B cell (primary cell): ENCODE measurements around the gene SLC1A1. TPM values are rescaled to one million over a fixed set of nuclear protein-coding genes. Genes with fewer than 3 reads are reported as not detected.

ENCODE experiments used
- ATAC-seq: fragments of 200-7000 bp; cut with Tn5 transposase; one replicate; pipeline ENCODE4 v1.10.0; 2021; ENCODE audit warnings: low read depth, mild to moderate bottlenecking, moderate number of reproducible peaks, moderate library complexity
- CTCF ChIA-PET: fragments of 350-600 bp; sonication (Branson Sonifier 250); formaldehyde crosslinking; loops from one replicate; lab custom pipeline; 2021; ENCODE audit warnings: antibody characterized with exemption, inconsistent platforms; lab: Charles Lee
- POLR2A ChIA-PET: fragments of 350-600 bp; sonication (Branson Sonifier 250); formaldehyde crosslinking; loops from one replicate; lab custom pipeline; 2021; ENCODE audit warnings: antibody characterized with exemption; lab: Charles Lee
- DNase-seq: peaks from one replicate; pipeline ENCODE4 v3.0.0; 2013
- H2AFZ ChIP-seq: 2 replicates; pipeline ENCODE4 v1.6.1; 2012; ENCODE audit warnings: mild to moderate bottlenecking, low read depth, low read length; ENCODE audit not compliant: insufficient read depth, poor library complexity, severe bottlenecking
- H3K27ac ChIP-seq, 2 donors: 1 replicate in 1 of 2; 2 replicates in 1 of 2; pipeline ENCODE4 v1.5.1; 2012 to 2013; ENCODE audit warnings: low read length in 2 of 2, mild to moderate bottlenecking in 2 of 2, moderate library complexity in 1 of 2
- H3K27me3 ChIP-seq, 4 experiments: fragments of 200-600 bp in 1 of 4; sonication (generic) in 1 of 4; replicated peaks in 1 of 4; 1 replicate in 2 of 4; 2 replicates in 2 of 4; pipeline versions ENCODE4 v1.6.1 to v1.7.0; 2013 to 2016; ENCODE audit warnings: low read length in 3 of 4, mild to moderate bottlenecking in 2 of 4, mixed read lengths in 1 of 4, moderate library complexity in 1 of 4; ENCODE audit not compliant: insufficient read depth in 4 of 4, control insufficient read depth in 3 of 4; ENCODE audit errors: control extremely low read depth in 1 of 4
- H3K36me3 ChIP-seq, 2 experiments: replicated peaks in 1 of 2; 1 replicate in 1 of 2; 2 replicates in 1 of 2; pipeline versions ENCODE4 v1.6.1 to v1.7.1; 2013; ENCODE audit warnings: low read length in 1 of 2; ENCODE audit not compliant: insufficient read depth in 2 of 2, control insufficient read depth in 1 of 2; ENCODE audit errors: control extremely low read depth in 1 of 2, extremely low read depth in 1 of 2
- H3K4me1 ChIP-seq, 2 donors: fragments of 200-600 bp in 1 of 2; sonication (generic) in 1 of 2; 1 replicate in 1 of 2; 2 replicates in 1 of 2; pipeline versions ENCODE4 v1.5.1 to v1.6.1; 2013 to 2017; ENCODE audit warnings: low read length in 2 of 2; ENCODE audit not compliant: control insufficient read depth in 2 of 2, insufficient read depth in 2 of 2
- H3K4me2 ChIP-seq: replicated peaks from 2 replicates; pipeline ENCODE3; 2012; ENCODE audit warnings: mild to moderate bottlenecking, low read depth, low read length; ENCODE audit not compliant: poor library complexity, severe bottlenecking
- H3K4me3 ChIP-seq, 5 experiments: fragments of 200-600 bp in 1 of 5; sonication (generic) in 1 of 5; 1 replicate in 3 of 5; 2 replicates in 2 of 5; pipeline versions ENCODE4 v1.5.1 to v1.7.0; 2011 to 2016; ENCODE audit warnings: low read length in 4 of 5, mild to moderate bottlenecking in 4 of 5, low read depth in 2 of 5, control low read depth in 1 of 5, moderate library complexity in 1 of 5; ENCODE audit not compliant: insufficient read depth in 1 of 5; ENCODE audit errors: control extremely low read depth in 1 of 5, extremely low read depth in 1 of 5
- H3K79me2 ChIP-seq: fragments of 200-600 bp; sonication (generic); one replicate; pipeline ENCODE4 v1.6.0; 2016; ENCODE audit warnings: low read length; ENCODE audit not compliant: control insufficient read depth, insufficient read depth
- H3K9ac ChIP-seq: fragments of 200-600 bp; sonication (generic); 2 replicates; pipeline ENCODE4 v1.6.1; 2017; ENCODE audit warnings: mild to moderate bottlenecking, low read length, moderate library complexity
- H3K9me3 ChIP-seq, 3 donors: one replicate each; pipeline versions ENCODE4 v1.6.1 to v1.7.1; 2013; ENCODE audit warnings: low read length in 2 of 3; ENCODE audit not compliant: control insufficient read depth in 2 of 3, insufficient read depth in 1 of 3; ENCODE audit errors: control extremely low read depth in 1 of 3
- H4K20me1 ChIP-seq: 2 replicates; pipeline ENCODE4 v1.6.0; 2012; ENCODE audit warnings: mild to moderate bottlenecking, low read length; ENCODE audit not compliant: insufficient read depth, control insufficient read depth, poor library complexity, severe bottlenecking
- H3K27ac Mint-ChIP-seq: one replicate; pipeline ENCODE4 v1.8.0; 2021; ENCODE audit warnings: mixed read lengths
- H3K27me3 Mint-ChIP-seq: one replicate; pipeline ENCODE4 v1.8.0; 2021; ENCODE audit warnings: mixed read lengths
- H3K4me1 Mint-ChIP-seq: one replicate; pipeline ENCODE4 v1.8.0; 2021; ENCODE audit warnings: mixed read lengths
- H3K4me3 Mint-ChIP-seq: one replicate; pipeline ENCODE4 v1.8.0; 2021; ENCODE audit warnings: mixed read lengths
- H3K9me3 Mint-ChIP-seq: one replicate; pipeline ENCODE4 v1.8.0; 2022; ENCODE audit warnings: mixed read lengths; ENCODE audit not compliant: insufficient read depth
- CTCF ChIP-seq: fragments of 200-600 bp; IDR thresholded peaks from one replicate; pipeline ENCODE4 v1.8.0; 2022; ENCODE audit warnings: antibody characterized with exemption, mild to moderate bottlenecking
- EZH2 ChIP-seq: IDR thresholded peaks from 2 replicates; pipeline ENCODE4 v1.6.1; 2012; ENCODE audit warnings: borderline replicate concordance, low read depth, mild to moderate bottlenecking, moderate library complexity, low read length; ENCODE audit not compliant: insufficient read depth, poor library complexity, severe bottlenecking
- WGBS: methylation state at CpG from one replicate; pipeline ENCODE4 v1.1.5; 2013; ENCODE audit warnings: missing lambda C conversion rate; ENCODE audit not compliant: insufficient coverage; 5-methylcytosine and 5-hydroxymethylcytosine counted together
- intact Hi-C: fragments of 100-400 bp; cut with micrococcal nuclease; formaldehyde crosslinking; loops from one replicate; pipeline ENCODE4 v1.10.0; 2022
- polyA plus RNA-seq: library from polyadenylated mRNA; depleted of rRNA; stranded (reverse); fragments of >200 nt; gene quantifications from 2 replicates; pipeline ENCODE4 v1.2.3, GENCODE V29; 2012
- total RNA-seq, 2 donors: library from RNA; stranded (reverse); fragments of 120-200 nt in 1 of 2; gene quantifications; 1 replicate in 1 of 2; 2 replicates in 1 of 2; pipeline versions ENCODE4 v1.2.3 to v1.2.4, GENCODE V29; 2013 to 2022

The SLC1A1 gene
- total and polyA plus RNA-seq, 2 donors (not counting 1 experiment from before 2014, with no cell fraction given): 0.10 to 0.54 TPM

GRCh38 chr9:4563105-4563504 is 72.8 kb downstream of the SLC1A1 start:
- POLR2A ChIA-PET: no interaction called here
- TF ChIP-seq EZH2: no peak
- no peak for TF ChIP-seq CTCF
- intact Hi-C loops: no loop called here
- Mint-ChIP-seq H3K27ac (no peak overlapping the region), H3K9me3 (peaks cover 2% of the 10 kb centered on the region), H3K4me3 (no peak overlapping the region), H3K4me1 (peaks cover 11% of the 10 kb centered on the region), H3K27me3 (peaks cover 11% of the 10 kb centered on the region)
- no peak for DNase-seq
- Histone ChIP-seq H3K9ac (no peak overlapping the region), H3K36me3 (no peaks in the 10 kb centered on the region), H2AFZ (no peak overlapping the region), H3K9me3 (no peaks in the 10 kb centered on the region), H3K4me3 (no peak overlapping the region), H3K4me1 (peaks cover 8 to 9% of the 10 kb centered on the region in 2 donors), H3K4me2 (no peak overlapping the region), H3K27ac (no peak overlapping the region), H3K79me2 (no peaks in the 10 kb centered on the region), H4K20me1 (no peaks in the 10 kb centered on the region), H3K27me3 (peaks cover 0 to 10% (median 0%) of the 10 kb centered on the region in 4 experiments)
- CTCF ChIA-PET: no interaction called here
- WGBS: no CpG with 5 or more reads among the region's 2 CpGs
- ATAC-seq: no peak

DNA sequence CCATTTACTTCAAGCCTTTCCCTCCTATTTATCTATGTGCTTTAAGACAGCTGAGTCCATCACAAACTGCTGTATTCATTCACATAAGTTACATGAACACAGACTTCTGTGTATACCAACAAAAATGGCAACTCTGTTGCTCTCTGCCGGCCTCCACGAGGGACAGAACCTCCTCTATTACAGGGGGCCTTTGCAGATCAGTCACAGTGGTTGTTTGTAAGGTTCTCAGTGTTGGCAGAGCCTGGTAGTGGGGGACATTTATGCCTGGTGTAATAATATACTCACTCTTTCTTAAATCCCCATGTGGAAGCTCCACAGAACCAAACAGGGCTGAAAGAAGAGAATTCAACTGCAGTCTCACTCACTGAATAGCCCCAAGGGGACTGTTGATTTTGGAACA is 76.5 kb downstream of the SLC1A1 start:
- ChIA-PET POLR2A (no interaction called here), CTCF (no interaction called here)
- no peak overlapping the region for H3K4me2 ChIP-seq

More for the DNA sequence above, 76.5 kb downstream of the SLC1A1 start:
- Mint-ChIP-seq H3K9me3 (peaks cover 2% of the 10 kb centered on the region), H3K4me1 (no peaks in the 10 kb centered on the region), H3K4me3 (no peak overlapping the region), H3K27ac (no peak overlapping the region), H3K27me3 (peaks cover 8% of the 10 kb centered on the region)
- Histone ChIP-seq H3K9me3 (no peaks in the 10 kb centered on the region), H3K27ac (no peak overlapping the region), H3K79me2 (no peaks in the 10 kb centered on the region), H3K9ac (no peak overlapping the region), H2AFZ (no peak overlapping the region), H3K27me3 (peaks cover 0 to 10% (median 0%) of the 10 kb centered on the region in 4 experiments), H3K4me3 (no peak overlapping the region), H3K4me1 (no peaks in the 10 kb centered on the region), H3K36me3 (no peaks in the 10 kb centered on the region), H4K20me1 (no peaks in the 10 kb centered on the region)
- WGBS: no CpG with 5 or more reads among the region's 2 CpGs
- DNase-seq (no peak), ATAC-seq (no peak)
- TF ChIP-seq EZH2: no peak
- TF ChIP-seq CTCF: no peak
- intact Hi-C loops: no loop called here
